Left ventricle myocardium inferior (tissue), 1 donor: ENCODE measurements around the gene SETD5. TPM values are rescaled to one million over a fixed set of nuclear protein-coding genes. Genes with fewer than 3 reads are reported as not detected.
"Not testable (repeated sequence)": the region's sequence is repeated elsewhere in the genome, so short reads cannot be mapped to it uniquely, and the experiment has no call there.

Experiments used
- DNase-seq: peaks from one replicate; pipeline ENCODE4 v3.0.0-alpha.2; 2020
- H3K27ac ChIP-seq: fragments of 200-600 bp; replicated peaks from 2 replicates; pipeline ENCODE4 v1.8.0; 2021
- H3K27me3 ChIP-seq: fragments of 200-600 bp; 2 replicates; pipeline ENCODE4 v1.8.0; 2021; ENCODE audit warnings: low read depth
- H3K36me3 ChIP-seq: fragments of 200-600 bp; 2 replicates; pipeline ENCODE4 v1.8.0; 2021
- H3K4me1 ChIP-seq: fragments of 200-600 bp; 2 replicates; pipeline ENCODE4 v1.8.0; 2021
- H3K4me3 ChIP-seq: fragments of 200-600 bp; 2 replicates; pipeline ENCODE4 v1.8.0; 2021; ENCODE audit warnings: mild to moderate bottlenecking, moderate library complexity
- H3K9me3 ChIP-seq: fragments of 200-600 bp; replicated peaks from 2 replicates; pipeline ENCODE4 v1.8.0; 2021
- intact Hi-C: fragments of 100-400 bp; cut with micrococcal nuclease; formaldehyde crosslinking; loops from one replicate; pipeline ENCODE4 v1.11.0; 2022
- total RNA-seq: library from RNA; stranded (reverse); fragmentation: NEBNext Ultra II Directional; extraction: Animal tissue kit (Norgen Biotek cat#: 25700); gene quantifications from one replicate; pipeline ENCODE4 v1.2.1, GENCODE V29; 2021
- TF ChIP-seq, protein P1 (sequence below): fragments of 200-600 bp; IDR thresholded peaks from 2 replicates; pipeline ENCODE4 v1.8.0; 2021; ENCODE audit warnings: antibody characterized with exemption, mild to moderate bottlenecking, borderline replicate concordance
- donor health status: DM: no; HTN: yes; CAD: no; lungs with severe emphysema.

Gene SETD5
- total RNA-seq, 1 donor from 2014 or later, result 49.9 TPM

GRCh38 chr3:9485248-9485647 is 87.8 kb downstream of the SETD5 start:
- TF ChIP-seq, protein P1, sequence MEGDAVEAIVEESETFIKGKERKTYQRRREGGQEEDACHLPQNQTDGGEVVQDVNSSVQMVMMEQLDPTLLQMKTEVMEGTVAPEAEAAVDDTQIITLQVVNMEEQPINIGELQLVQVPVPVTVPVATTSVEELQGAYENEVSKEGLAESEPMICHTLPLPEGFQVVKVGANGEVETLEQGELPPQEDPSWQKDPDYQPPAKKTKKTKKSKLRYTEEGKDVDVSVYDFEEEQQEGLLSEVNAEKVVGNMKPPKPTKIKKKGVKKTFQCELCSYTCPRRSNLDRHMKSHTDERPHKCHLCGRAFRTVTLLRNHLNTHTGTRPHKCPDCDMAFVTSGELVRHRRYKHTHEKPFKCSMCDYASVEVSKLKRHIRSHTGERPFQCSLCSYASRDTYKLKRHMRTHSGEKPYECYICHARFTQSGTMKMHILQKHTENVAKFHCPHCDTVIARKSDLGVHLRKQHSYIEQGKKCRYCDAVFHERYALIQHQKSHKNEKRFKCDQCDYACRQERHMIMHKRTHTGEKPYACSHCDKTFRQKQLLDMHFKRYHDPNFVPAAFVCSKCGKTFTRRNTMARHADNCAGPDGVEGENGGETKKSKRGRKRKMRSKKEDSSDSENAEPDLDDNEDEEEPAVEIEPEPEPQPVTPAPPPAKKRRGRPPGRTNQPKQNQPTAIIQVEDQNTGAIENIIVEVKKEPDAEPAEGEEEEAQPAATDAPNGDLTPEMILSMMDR, result no peak
- Histone ChIP-seq H3K27ac (no peak overlapping the region), H3K36me3 (peaks cover 45% of the 10 kb centered on the region), H3K9me3 (peaks cover 9% of the 10 kb centered on the region), H3K4me1 (no peaks in the 10 kb centered on the region), H3K27me3 (no peaks in the 10 kb centered on the region), H3K4me3 (no peak overlapping the region)
- no peak for DNase-seq
- intact Hi-C loops, result no loop called here

DNA sequence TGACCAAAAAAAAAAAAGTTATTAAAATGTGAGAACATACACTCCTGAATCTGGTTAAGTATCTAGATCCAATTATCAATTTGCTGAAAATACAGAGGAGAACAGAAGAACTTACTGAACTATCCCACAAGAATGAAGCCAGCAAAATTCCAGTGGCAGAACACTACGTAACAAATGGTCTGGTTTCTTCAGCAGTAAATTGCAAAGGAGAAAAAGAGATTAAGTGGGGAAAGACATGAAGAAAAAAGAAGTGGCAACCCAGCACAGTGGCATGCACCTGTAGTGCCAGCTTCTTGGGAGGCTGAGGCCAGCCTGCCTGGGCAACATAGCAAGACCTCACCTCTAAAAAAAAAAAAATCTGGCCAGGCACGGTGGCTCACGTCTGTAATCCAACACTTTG is 94.1 kb downstream of the SETD5 start:
- intact Hi-C loops, result no loop called here
- no peak overlapping the region for H3K27ac ChIP-seq
- peaks cover 2% of the 10 kb centered on the region for H3K36me3 ChIP-seq
- no peak overlapping the region for H3K4me3 ChIP-seq
- TF ChIP-seq, protein P1, result no peak
- peaks cover 9% of the 10 kb centered on the region for H3K9me3 ChIP-seq
- H3K27me3 ChIP-seq, result no peaks in the 10 kb centered on the region
- no peaks in the 10 kb centered on the region for H3K4me1 ChIP-seq
- DNase-seq, result no peak

DNA sequence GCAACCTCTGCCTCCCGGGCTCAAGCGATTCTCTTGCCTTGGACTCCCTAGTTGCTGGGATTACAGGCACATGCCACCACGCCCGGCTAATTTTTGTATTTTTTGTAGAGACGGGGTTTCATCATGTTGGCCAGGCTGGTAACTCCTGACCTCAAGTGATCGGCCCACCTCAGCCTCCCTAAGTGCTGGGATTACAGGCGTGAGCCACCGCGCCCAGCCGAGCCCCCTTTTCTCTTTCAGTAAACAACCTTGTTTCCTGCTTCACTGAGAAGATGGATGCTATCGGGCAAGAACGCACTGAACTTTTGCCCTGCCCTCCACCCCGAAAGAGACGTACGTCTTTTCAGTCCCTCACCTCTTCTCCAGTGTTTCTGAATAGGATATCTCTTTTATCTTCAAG is 96.6 kb downstream of the SETD5 start:
- H3K9me3 ChIP-seq, H3K4me1 ChIP-seq, H3K27ac ChIP-seq, intact Hi-C loops, H3K27me3 ChIP-seq, H3K36me3 ChIP-seq, H3K4me3 ChIP-seq, DNase-seq: not testable (repeated sequence)

- TF ChIP-seq, protein P1, result no peak
- no peaks in the 10 kb centered on the region for H3K9me3 ChIP-seq
- peaks cover 25% of the 10 kb centered on the region for H3K27me3 ChIP-seq
- peaks cover 11% of the 10 kb centered on the region for H3K4me1 ChIP-seq
- intact Hi-C loops, result no loop called here
- no peak overlapping the region for H3K27ac ChIP-seq
- no peaks in the 10 kb centered on the region for H3K36me3 ChIP-seq
- DNase-seq, result no peak
- H3K4me3 ChIP-seq, result no peak overlapping the region
These were observed 99.5 kb downstream of the SETD5 start for GRCh38 chr3:9496893-9497292.

GRCh38 chr3:9497821-9498565 is 100.6 kb downstream of the SETD5 start:
- no peak overlapping the region for H3K27ac ChIP-seq
- TF ChIP-seq, protein P1, result no peak
- peaks cover 35% of the 10 kb centered on the region for H3K27me3 ChIP-seq
- H3K4me3 ChIP-seq, result no peak overlapping the region
- peaks cover 11% of the 10 kb centered on the region for H3K4me1 ChIP-seq
- H3K9me3 ChIP-seq, result no peaks in the 10 kb centered on the region
- H3K36me3 ChIP-seq, result no peaks in the 10 kb centered on the region
- DNase-seq, result no peak
- intact Hi-C loops, result no loop called here

DNA sequence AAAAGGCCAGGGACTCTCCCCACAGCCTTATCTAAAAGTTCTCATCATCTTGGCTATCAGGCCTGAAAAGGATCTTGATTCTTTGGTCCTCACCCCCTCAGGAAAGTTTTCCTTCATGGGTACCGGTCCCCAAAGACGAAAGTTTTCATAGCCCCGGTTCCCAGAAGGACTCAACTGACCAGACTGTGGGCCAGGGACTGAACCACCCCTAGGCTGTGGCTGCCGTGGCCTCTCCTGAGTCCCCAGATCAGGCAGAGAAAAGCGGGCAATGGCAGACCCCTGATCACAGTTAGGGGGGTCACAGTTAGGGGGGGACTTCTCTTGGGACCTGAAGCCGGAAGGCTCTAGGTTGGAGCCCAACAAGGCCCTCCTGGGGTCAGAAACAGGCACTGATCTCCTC is 101.4 kb downstream of the SETD5 start:
- TF ChIP-seq, protein P1, result no peak
- Histone ChIP-seq H3K36me3 (no peaks in the 10 kb centered on the region), H3K4me1 (peaks cover 11% of the 10 kb centered on the region), H3K27ac (no peak overlapping the region), H3K4me3 (no peak overlapping the region), H3K27me3 (peaks cover 35% of the 10 kb centered on the region), H3K9me3 (no peaks in the 10 kb centered on the region)
- DNase-seq, result no peak
- intact Hi-C loops, result no loop called here
